ENCODE measurements around the gene DNAH17. TPM values are rescaled to one million over a fixed set of nuclear protein-coding genes. Genes with fewer than 3 reads are reported as not detected.
A peak's percentile ranks its signal among the peaks of the same experiment; 100 is the strongest.

The DNAH17 gene
- total RNA-seq, 2 donors from 2014 or later: 0.13 to 0.64 TPM

GRCh38 chr17:78502611-78503148 lies 74.5 kb downstream of the DNAH17 start:
- Histone ChIP-seq H3K4me1 (ENCODE audit: control insufficient read depth, insufficient read depth, low read length) (no peaks in the 10 kb centered on the region), H3K9me3 (ENCODE audit: control insufficient read depth, low read length) (no peaks in the 10 kb centered on the region), H3K27ac (ENCODE audit: low read depth, low read length) (no peak overlapping the region), H3K27me3 (ENCODE audit: control insufficient read depth, insufficient read depth, low read length, poor library complexity, severe bottlenecking) (no peaks in the 10 kb centered on the region), H3K9ac (ENCODE audit: extremely low read depth, low read length, poor library complexity, severe bottlenecking) (no peak overlapping the region), H3K4me3 (ENCODE audit: low read length) (no peak overlapping the region), H3K36me3 (ENCODE audit: control insufficient read depth, insufficient read depth, low read length) (no peaks in the 10 kb centered on the region)
- no peaks in the 10 kb centered on the region for H3K36me3 Mint-ChIP-seq (ENCODE audit: low read depth)
- 91 to 94% methylated on average over 20 to 25 of the region's 25 CpGs for WGBS, 2 experiments (ENCODE audit: insufficient coverage in 1 of 2, insufficient read length in 1 of 2)
- no peak for TF ChIP-seq CTCF (conservative IDR thresholded peaks at IDR 0.05)
- no peaks in the 10 kb centered on the region for H3K27me3 Mint-ChIP-seq (ENCODE audit: insufficient read depth)
- peaks cover 2% of the 10 kb centered on the region for H3K4me1 Mint-ChIP-seq
- no peaks in the 10 kb centered on the region for H3K9me3 Mint-ChIP-seq
- peak; percentile 40 for DNase-seq
- H3K4me3 Mint-ChIP-seq: no peak overlapping the region
- H3K27ac Mint-ChIP-seq: no peak overlapping the region

GRCh38 chr17:78501241-78502036 lies 75.8 kb downstream of the DNAH17 start:
- Mint-ChIP-seq H3K4me3 (no peak overlapping the region), H3K36me3 (ENCODE audit: low read depth) (no peaks in the 10 kb centered on the region), H3K27me3 (ENCODE audit: insufficient read depth) (no peaks in the 10 kb centered on the region), H3K9me3 (no peaks in the 10 kb centered on the region), H3K4me1 (peaks cover 2% of the 10 kb centered on the region), H3K27ac (no peak overlapping the region)
- Histone ChIP-seq H3K9me3 (ENCODE audit: control insufficient read depth, low read length) (no peaks in the 10 kb centered on the region), H3K9ac (ENCODE audit: extremely low read depth, low read length, poor library complexity, severe bottlenecking) (no peak overlapping the region), H3K27ac (ENCODE audit: low read depth, low read length) (no peak overlapping the region), H3K4me1 (ENCODE audit: control insufficient read depth, insufficient read depth, low read length) (no peaks in the 10 kb centered on the region), H3K4me3 (ENCODE audit: low read length) (no peak overlapping the region), H3K27me3 (ENCODE audit: control insufficient read depth, insufficient read depth, low read length, poor library complexity, severe bottlenecking) (no peaks in the 10 kb centered on the region), H3K36me3 (ENCODE audit: control insufficient read depth, insufficient read depth, low read length) (no peaks in the 10 kb centered on the region)
- peak; percentile 43 for DNase-seq
- no peak for TF ChIP-seq CTCF (conservative IDR thresholded peaks at IDR 0.05)
- WGBS, 2 experiments (ENCODE audit: insufficient coverage in 1 of 2, insufficient read length in 1 of 2): 94% methylated on average over 24 to 27 of the region's 27 CpGs

- no peak for DNase-seq
- H3K27ac ChIP-seq (ENCODE audit: low read depth, low read length): no peak overlapping the region
- H3K9me3 ChIP-seq (ENCODE audit: control insufficient read depth, low read length): no peaks in the 10 kb centered on the region
- Mint-ChIP-seq H3K4me3 (no peak overlapping the region), H3K27ac (no peak overlapping the region), H3K4me1 (peaks cover 2% of the 10 kb centered on the region), H3K36me3 (ENCODE audit: low read depth) (no peaks in the 10 kb centered on the region), H3K9me3 (no peaks in the 10 kb centered on the region), H3K27me3 (ENCODE audit: insufficient read depth) (no peaks in the 10 kb centered on the region)
- H3K4me3 ChIP-seq (ENCODE audit: low read length): no peak overlapping the region
- H3K9ac ChIP-seq (ENCODE audit: extremely low read depth, low read length, poor library complexity, severe bottlenecking): no peak overlapping the region
- TF ChIP-seq CTCF (conservative IDR thresholded peaks at IDR 0.05): no peak
- no peaks in the 10 kb centered on the region for H3K4me1 ChIP-seq (ENCODE audit: control insufficient read depth, insufficient read depth, low read length)
- 91 to 93% methylated on average over 7 of the region's 7 CpGs for WGBS, 2 experiments (ENCODE audit: insufficient coverage in 1 of 2, insufficient read length in 1 of 2)
- no peaks in the 10 kb centered on the region for H3K36me3 ChIP-seq (ENCODE audit: control insufficient read depth, insufficient read depth, low read length)
- no peaks in the 10 kb centered on the region for H3K27me3 ChIP-seq (ENCODE audit: control insufficient read depth, insufficient read depth, low read length, poor library complexity, severe bottlenecking)
These were observed 76.4 kb downstream of the DNAH17 start for GRCh38 chr17:78500806-78501205.

All from endodermal cell (in vitro differentiated cells).